Smooth muscle cell (in vitro differentiated cells): ENCODE measurements around the gene PLCH2. TPM values are rescaled to one million over a fixed set of nuclear protein-coding genes. Genes with fewer than 3 reads are reported as not detected.

ENCODE experiments used
- DNase-seq: peaks from one replicate; lab custom pipeline; 2025; ENCODE audit not compliant: unreplicated experiment; lab: John Stamatoyannopoulos, UW
- H2AFZ ChIP-seq: fragments of 200-600 bp; sonication (generic); 2 replicates; pipeline ENCODE4 v1.6.0; 2016; ENCODE audit warnings: antibody characterized with exemption, low read depth, mild to moderate bottlenecking
- H3F3A ChIP-seq: fragments of 200-600 bp; sonication (generic); 2 replicates; pipeline ENCODE4 v1.6.0; 2017; ENCODE audit warnings: antibody characterized with exemption, low read depth
- H3K27ac ChIP-seq: fragments of 200-600 bp; sonication (generic); 2 replicates; pipeline ENCODE4 v1.5.1; 2016; ENCODE audit warnings: low read depth, mild to moderate bottlenecking
- H3K27me3 ChIP-seq: fragments of 200-600 bp; sonication (generic); 2 replicates; pipeline ENCODE4 v1.6.1; 2016; ENCODE audit warnings: low read depth, mild to moderate bottlenecking
- H3K36me3 ChIP-seq: fragments of 200-600 bp; sonication (generic); 2 replicates; pipeline ENCODE4 v1.5.1; 2016; ENCODE audit warnings: low read depth
- H3K4me1 ChIP-seq: fragments of 200-600 bp; sonication (generic); 2 replicates; pipeline ENCODE4 v1.5.1; 2016; ENCODE audit warnings: low read depth
- H3K4me2 ChIP-seq: fragments of 200-600 bp; sonication (generic); 2 replicates; pipeline ENCODE4 v1.6.0; 2016; ENCODE audit warnings: mild to moderate bottlenecking
- H3K4me3 ChIP-seq: fragments of 200-600 bp; sonication (generic); 2 replicates; pipeline ENCODE4 v1.5.1; 2016; ENCODE audit warnings: mild to moderate bottlenecking
- H3K79me2 ChIP-seq: fragments of 200-600 bp; sonication (generic); 2 replicates; pipeline ENCODE4 v1.6.0; 2016; ENCODE audit warnings: low read depth, mild to moderate bottlenecking
- H3K9ac ChIP-seq: fragments of 200-600 bp; sonication (generic); 2 replicates; pipeline ENCODE4 v1.6.0; 2016; ENCODE audit warnings: low read depth
- H3K9me3 ChIP-seq: fragments of 200-600 bp; sonication (generic); replicated peaks from 2 replicates; pipeline ENCODE4 v1.5.1; 2016; ENCODE audit warnings: low read depth
- H4K20me1 ChIP-seq: fragments of 200-600 bp; sonication (generic); 2 replicates; pipeline ENCODE4 v1.6.0; 2016; ENCODE audit warnings: low read depth
- CTCF ChIP-seq: fragments of 200-600 bp; sonication (generic); IDR thresholded peaks from 2 replicates; pipeline ENCODE4 v1.5.1; 2017; ENCODE audit warnings: borderline replicate concordance, mild to moderate bottlenecking, antibody characterized with exemption; ENCODE audit not compliant: insufficient read depth, poor library complexity, severe bottlenecking
- WGBS: methylation state at CpG from one replicate; pipeline ENCODE4 v1.1.7; 2016; ENCODE audit warnings: low lambda C conversion rate; 5-methylcytosine and 5-hydroxymethylcytosine counted together
- polyA plus RNA-seq: library from polyadenylated mRNA; unstranded; fragments of >200 nt; fragmentation: Nextera tagmentation; extraction: Ambion mirVana; gene quantifications from 2 replicates; pipeline ENCODE4 v1.2.1, GENCODE V29; 2016
- total RNA-seq: library from RNA; depleted of rRNA; stranded (reverse); fragments of >200 nt; gene quantifications from 2 replicates; pipeline ENCODE4 v1.2.3, GENCODE V29; 2014

Gene PLCH2
- total and polyA plus RNA-seq, 2 experiments from 2014 or later, result 0.09 to 0.13 TPM

DNA sequence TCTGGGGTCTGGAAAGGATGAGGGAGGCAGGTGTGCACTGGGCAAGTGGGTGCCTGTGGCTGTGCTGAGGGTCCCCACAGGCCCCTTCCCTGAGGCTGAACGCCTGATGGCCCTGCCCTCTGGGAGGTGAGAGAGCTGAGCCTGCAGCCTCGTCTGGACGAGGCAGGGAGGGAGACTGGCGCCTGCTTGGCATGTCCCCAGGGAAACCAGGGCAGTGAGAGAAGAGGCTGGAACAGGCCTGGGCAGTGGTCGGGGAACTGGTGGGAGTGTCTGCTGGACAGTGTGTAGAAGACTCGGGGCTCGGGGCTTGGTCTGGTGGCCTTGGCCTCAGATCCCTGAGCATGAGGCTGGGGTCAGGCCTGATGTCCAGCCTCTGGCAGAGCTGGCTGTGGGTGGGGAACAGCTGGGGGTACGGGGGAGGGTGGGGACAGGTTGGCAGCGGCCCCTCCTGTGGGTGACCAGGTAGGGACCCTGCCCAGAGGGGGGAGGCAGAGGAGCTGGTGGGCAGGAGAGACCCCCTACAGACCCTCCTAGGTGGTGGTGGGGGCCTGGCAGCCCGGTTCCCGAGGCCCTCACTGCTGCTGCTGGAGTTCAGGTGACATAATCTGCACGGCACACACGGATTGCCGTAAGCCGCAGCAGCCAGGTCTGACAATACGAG is 30.8 kb upstream of the PLCH2 start:
- Histone ChIP-seq H3K27me3 (peaks cover 39% of the 10 kb centered on the region), H3K36me3 (no peaks in the 10 kb centered on the region), H3K4me1 (peaks cover 29% of the 10 kb centered on the region), H3F3A (no peaks in the 10 kb centered on the region), H2AFZ (no peak overlapping the region), H3K9me3 (no peaks in the 10 kb centered on the region), H3K9ac (no peak overlapping the region), H4K20me1 (no peaks in the 10 kb centered on the region), H3K27ac (no peak overlapping the region), H3K79me2 (no peaks in the 10 kb centered on the region), H3K4me3 (no peak overlapping the region), H3K4me2 (no peak overlapping the region)
- no peak for TF ChIP-seq CTCF
- DNase-seq, result no peak
- WGBS, result 91% methylated on average over 14 of the region's 16 CpGs

DNA sequence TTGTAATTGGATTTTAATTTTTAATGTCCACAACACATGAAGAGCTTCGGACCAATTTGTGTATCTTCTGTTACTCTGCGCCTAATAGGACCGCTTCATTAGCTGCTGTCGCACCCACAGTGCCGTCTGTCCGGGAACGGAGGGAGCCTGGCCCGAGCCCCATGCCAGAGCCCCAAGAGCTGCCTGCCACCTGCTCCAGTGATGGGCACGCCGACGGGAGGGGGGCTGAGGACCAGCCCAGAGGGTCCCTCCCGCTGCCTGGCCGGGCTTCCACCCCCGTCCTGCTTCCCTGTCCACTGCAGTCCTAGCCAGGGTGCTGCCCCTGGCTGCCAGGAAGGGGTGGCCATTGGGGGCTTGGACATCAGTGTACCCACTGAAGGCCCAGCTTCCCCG is 30.3 kb upstream of the PLCH2 start:
- no peaks in the 10 kb centered on the region for H3K9me3 ChIP-seq
- H3K27me3 ChIP-seq, result peaks cover 39% of the 10 kb centered on the region
- H3K4me1 ChIP-seq, result peaks cover 29% of the 10 kb centered on the region
- no peak overlapping the region for H2AFZ ChIP-seq
- WGBS, result 92% methylated on average over 15 of the region's 15 CpGs
- H3K27ac ChIP-seq, result no peak overlapping the region
- H3K36me3 ChIP-seq, result no peaks in the 10 kb centered on the region
- H3K79me2 ChIP-seq, result no peaks in the 10 kb centered on the region
- no peak for DNase-seq
- no peak overlapping the region for H3K4me3 ChIP-seq
- H3F3A ChIP-seq, result no peaks in the 10 kb centered on the region
- H3K9ac ChIP-seq, result no peak overlapping the region
- TF ChIP-seq CTCF, result no peak
- no peaks in the 10 kb centered on the region for H4K20me1 ChIP-seq
- no peak overlapping the region for H3K4me2 ChIP-seq

DNA sequence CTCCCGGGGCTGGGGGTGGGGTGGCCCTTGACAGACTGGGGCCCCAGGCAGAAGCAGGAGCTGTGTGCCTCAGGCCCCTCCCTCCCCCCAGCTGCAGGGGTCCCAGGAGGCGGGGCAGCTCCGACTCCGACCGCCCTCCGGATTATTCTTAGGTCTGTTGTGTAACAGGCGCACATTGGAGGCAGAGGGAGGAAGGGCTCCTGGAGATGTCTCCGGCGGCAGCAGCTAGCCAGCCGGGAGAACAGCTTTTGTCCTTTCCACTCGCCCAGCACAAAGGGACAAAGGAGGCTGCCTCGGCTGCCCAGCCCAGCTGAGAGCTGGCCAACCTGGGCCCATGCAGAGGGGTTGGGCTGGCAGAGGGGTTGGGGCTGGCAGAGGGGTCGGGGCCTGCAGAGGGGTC is 29.7 kb upstream of the PLCH2 start:
- H3K4me2 ChIP-seq, result no peak overlapping the region
- H3F3A ChIP-seq, result no peaks in the 10 kb centered on the region
- no peak overlapping the region for H2AFZ ChIP-seq
- 60% methylated on average over 13 of the region's 13 CpGs for WGBS
- H3K27ac ChIP-seq, result no peak overlapping the region
- no peaks in the 10 kb centered on the region for H4K20me1 ChIP-seq
- no peak for TF ChIP-seq CTCF
- H3K27me3 ChIP-seq, result peaks cover 37% of the 10 kb centered on the region
- no peak overlapping the region for H3K4me3 ChIP-seq
- H3K9ac ChIP-seq, result no peak overlapping the region
- no peaks in the 10 kb centered on the region for H3K9me3 ChIP-seq
- peaks cover 30% of the 10 kb centered on the region for H3K4me1 ChIP-seq
- no peak for DNase-seq
- no peaks in the 10 kb centered on the region for H3K79me2 ChIP-seq
- H3K36me3 ChIP-seq, result no peaks in the 10 kb centered on the region

GRCh38 chr1:2446861-2447260 is 29.2 kb upstream of the PLCH2 start:
- Histone ChIP-seq H3K36me3 (no peaks in the 10 kb centered on the region), H4K20me1 (no peaks in the 10 kb centered on the region), H2AFZ (no peak overlapping the region), H3K4me3 (no peak overlapping the region), H3K79me2 (no peaks in the 10 kb centered on the region), H3K27ac (no peak overlapping the region), H3F3A (no peaks in the 10 kb centered on the region), H3K4me2 (no peak overlapping the region), H3K9ac (no peak overlapping the region), H3K9me3 (no peaks in the 10 kb centered on the region), H3K4me1 (peaks cover 33% of the 10 kb centered on the region), H3K27me3 (peaks cover 32% of the 10 kb centered on the region)
- DNase-seq, result no peak
- 86% methylated on average over 9 of the region's 9 CpGs for WGBS
- TF ChIP-seq CTCF, result no peak
